ENCODE results near the gene CHST6.
"Not testable (repeated sequence)": the region's sequence is repeated elsewhere in the genome, so short reads cannot be mapped to it uniquely, and the experiment has no call there.

Gene CHST6

DNA sequence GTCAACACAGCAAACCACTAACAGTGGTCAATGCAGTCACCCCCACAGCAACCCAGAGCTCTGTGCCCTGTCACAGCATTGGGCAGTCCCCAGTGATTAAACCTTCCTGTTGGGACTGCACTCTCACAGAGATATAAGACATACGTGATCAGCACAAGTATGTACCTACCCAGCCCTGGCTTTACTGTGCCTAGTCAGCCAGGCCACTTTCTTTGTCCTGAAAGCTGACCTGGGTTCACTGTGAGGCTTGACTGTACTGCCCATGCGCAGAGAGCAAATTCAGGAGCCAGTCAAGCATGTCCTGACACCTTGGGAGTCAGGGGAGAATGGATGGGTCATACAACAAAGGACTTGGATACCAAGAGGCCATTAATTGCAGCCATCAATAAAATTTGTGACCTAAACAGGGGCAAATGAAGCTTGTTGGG lies 19.8 kb downstream of the CHST6 start:
- no peak for DNase-seq (ENCODE audit: low spot score)

DNA sequence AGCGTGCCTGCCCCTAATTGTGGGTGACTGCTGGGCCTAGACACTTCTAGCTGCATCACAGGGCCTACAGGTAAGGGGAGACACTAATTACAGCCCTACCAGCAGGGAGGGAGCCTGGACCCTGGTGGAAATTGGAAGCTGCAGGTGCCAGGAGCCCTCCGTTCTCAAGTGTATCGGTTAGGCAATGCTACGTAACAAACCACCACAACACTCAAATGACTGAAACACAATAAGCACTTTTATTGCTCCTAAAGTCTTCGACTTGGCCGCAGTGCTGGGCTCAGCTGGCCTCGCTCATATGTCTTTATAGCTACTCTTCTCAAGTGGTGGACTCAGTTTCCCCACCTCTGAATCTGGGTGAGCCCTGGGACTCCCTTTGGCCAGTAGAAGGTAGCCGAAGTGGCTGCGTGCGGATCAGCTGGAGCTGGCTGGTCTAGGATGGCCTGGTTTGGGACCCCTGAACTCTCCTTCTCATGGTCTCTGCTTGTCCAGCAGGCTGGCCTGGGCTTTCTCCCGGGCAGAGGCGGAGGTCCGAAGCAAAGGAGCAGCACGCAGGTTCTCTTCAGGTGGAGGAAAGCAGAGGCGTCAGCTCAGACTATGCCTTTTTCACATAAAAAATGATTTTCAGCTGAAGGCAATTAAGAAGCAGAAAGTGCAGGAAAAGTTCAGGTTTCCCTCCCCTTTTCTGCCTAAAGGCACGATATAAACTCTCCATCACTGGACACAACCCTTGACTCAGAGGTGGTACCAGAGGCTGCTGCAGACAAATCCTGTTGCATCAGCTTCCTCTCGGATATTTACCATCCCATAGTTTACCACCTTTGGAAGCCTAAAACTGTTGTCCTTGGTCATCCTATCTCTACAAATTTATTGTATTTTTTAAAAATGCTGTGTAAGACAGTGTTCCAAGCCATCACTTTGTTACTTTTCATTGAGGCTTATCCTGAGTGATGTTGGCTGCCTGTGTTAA lies 22.0 kb downstream of the CHST6 start:
- no peak for DNase-seq (ENCODE audit: low spot score)

DNA sequence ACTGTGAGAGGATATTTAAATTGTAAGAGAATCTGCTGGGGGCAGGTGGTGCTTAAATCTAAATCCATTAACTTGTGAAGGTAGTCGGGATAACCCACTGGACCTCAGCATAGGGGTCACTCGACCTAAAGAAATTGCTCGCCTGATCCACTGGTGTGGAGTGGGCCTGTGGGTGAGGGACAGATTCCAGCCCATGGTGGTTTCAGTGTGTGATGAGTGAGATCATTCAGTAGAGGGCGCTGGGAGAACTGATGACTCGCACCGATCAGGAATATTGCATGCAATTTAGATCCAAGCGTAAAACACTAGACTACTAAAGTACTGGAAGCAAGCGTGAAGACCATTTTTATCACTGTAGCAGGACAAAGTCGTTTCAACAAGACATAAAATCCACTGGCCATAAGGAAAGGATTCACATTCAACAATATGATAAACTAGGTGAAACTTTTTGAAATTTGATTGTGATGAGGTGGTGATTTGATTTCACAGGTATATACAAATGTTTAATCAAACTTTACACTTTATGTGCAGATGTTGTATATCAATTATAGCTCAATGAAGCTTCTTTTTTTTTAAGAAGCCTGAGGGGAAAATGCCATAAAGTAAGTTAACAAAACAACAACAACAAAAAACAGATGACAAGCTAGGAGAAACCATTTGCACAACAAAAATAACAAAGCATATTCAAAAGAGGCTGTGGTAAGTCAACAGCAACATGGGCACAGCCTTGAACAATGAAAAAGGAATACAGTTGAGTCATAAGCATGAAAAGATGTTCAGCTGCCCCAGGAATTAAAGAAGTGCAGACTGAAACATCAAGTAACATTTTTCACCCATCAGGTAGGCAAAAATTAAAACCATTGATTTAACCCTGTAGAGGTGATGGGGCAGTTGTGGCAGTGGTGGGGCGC lies 23.3 kb downstream of the CHST6 start:
- peak; percentile 71 for DNase-seq (ENCODE audit: low spot score)

DNA sequence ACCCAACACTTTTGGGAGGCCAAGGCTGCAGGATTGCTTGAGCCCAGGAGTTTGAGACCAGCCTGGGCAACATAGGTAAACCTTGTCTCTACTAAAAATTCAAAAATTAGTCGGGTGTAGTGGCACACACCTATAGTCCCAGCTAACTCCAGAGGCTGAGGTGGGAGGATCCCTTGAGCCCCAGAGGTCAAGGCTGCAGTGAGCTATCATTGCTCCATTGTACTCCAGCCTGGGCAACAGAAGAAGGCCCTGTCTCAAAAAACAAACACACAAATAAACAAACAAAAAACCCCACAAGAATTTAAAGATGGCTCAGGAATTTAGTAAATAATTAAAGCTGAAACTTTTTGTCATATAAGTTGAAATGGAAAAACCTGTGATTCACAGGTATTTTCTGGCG lies 28.5 kb downstream of the CHST6 start:
- DNase-seq (ENCODE audit: low spot score) = no peak

DNA sequence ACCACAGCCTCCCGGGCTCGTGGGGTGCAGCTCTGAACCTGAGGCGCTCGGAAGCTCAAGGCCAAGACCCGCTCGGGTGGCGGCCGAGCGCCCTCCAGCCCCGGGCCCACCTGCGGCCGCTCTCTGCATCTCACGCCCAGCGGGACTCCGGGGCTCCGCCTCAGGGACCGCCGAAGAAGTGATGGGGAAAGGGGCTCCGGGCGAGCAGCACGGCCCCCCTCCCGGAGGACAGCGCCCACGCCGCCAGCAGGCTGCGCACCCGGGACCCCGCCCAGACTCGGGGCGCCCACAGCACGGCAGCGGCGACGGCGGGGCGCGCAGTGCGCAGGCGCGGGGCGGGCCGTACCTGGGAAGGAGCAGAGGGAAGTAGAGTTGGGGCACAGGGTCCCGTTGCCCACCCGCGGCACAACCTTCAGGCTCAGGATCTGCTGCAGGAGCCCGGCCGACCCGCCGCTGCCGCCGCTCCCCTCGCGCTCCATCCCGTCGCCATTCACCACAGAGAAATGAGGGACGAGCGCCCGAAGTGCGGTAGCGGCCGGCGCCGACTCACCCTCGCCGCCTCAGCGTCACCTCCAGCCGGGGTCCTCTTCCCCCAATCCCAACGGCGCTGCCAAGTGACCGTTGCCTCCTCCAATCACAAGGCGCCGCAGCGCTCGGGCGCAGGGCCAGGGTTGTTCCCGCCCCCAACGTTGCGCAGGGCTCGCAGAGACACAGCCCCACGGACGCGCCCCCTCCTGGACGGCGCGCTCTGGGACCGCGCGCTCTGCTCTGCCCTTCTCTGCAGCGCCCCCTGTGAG lies 30.9 kb downstream of the CHST6 start, which contains the start of gene TMEM170A:
Gene TMEM170A (minus strand): TSS at position 568 of the 797 bp plus-strand sequence. CDS start 89 bp downstream, at position 479.
- DNase-seq (ENCODE audit: low spot score) = peak; percentile 98

DNA sequence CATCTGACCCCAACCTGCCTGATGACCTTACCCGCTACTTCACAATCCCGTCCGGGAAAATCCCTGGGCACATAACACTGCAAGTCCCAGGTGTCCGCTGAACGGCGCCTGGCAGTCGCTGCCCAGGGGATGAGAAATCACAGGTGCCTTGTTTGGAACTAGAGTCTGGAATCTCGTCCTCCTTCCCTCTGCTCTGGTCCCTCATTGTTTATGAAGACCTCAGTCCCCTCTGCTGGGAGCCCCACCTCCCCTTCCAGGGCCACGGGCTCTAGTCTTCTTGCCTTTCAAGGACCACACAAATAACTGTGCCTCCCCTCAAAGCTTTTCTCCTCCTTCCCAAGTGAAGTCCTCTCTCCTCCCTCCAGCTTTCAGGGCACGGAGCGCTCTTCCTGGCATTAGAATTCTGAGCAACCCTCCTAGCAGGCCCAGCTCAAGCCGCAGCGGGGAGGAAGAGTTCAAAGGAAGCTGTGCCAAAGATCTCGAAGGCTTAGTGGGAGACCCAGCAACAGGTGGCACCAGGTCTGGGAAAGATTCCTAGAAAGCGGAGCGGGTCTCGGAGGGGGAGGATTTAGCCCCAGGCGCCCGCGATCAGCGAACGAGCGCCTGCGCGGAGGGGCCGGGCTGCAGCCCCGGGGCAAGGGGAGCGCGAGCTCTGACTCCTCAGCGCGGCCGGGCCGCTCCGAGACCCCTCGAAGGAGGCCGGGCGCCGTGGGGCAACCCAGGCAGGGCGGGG lies 31.7 kb downstream of the CHST6 start:
- DNase-seq (ENCODE audit: low spot score) = peak; percentile 45

DNA sequence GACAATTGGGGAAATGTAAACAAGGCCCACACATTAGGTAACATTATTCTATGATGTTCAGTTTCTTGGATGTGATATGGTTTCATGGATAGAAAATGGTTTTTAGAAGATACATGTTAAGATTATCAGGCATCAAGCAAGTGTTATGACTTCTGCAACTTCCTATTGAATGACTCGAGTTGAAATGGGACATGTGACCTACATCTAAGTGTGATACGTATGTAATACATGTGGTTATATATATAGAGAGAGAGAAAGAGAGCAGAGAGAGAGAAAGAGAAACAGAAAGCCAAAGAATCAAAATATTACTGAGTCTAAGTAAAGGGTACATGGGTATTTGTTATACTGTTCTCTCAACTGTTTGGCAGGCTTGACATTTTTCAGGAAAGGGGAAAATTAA lies 32.4 kb downstream of the CHST6 start:
- DNase-seq (ENCODE audit: low spot score) = peak; percentile 57

DNA sequence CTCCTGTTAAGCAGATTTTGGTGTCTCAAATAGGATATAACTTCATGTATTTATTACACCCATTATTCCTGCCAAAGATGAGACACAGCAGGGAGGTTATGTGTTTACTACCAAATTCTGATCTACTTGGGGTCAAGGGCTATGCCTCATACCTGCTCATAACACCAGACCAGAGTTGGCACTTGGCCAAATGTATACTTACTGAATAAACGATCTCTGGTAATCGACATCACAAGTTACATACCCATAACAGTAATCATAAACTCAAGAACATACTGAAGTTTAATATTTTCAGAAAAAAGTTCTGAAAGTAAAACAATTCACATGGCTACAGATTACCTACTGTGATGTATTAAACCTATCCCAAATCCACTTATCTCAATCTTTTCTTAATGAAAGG lies 33.7 kb downstream of the CHST6 start:
- no peak for DNase-seq (ENCODE audit: low spot score)

DNA sequence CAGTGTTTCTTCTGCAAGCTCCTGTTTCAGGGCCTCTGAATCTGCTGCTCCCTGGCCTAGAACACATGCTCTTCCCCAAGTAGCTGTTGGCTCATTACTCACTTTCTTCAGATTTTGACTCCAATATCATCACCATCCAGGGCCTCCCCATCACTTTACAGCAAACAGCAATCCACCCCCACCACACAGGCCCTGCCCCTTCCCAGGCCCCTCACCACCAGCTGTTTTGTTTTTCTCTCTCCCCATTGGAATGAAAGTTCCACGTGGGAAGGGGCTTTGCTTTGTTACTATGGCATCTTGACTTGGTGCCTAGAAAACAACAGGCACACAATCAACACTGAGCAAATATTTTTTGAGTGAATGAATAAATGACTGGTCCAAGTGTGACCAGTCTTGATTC lies 34.8 kb downstream of the CHST6 start:
- DNase-seq (ENCODE audit: low spot score) = no peak

DNA sequence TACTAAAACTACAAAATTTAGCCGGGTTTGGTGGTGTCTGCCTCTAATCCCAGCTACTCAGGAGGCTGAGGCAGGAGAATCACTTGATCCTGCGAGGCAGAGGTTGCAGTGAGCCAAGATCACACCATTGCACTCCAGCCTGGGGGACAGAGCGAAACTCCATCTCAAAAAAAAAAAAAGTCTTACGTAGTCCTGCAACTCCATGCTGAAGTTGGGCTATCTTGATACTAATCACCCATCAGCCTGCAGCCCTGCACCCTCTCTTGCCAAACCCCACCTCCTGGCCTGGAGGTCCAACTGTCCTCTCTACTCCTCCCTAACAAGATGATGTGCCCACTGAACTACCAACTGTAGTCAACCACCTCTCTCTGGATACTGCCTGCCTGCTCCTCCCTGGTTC lies 35.5 kb downstream of the CHST6 start:
- no peak for DNase-seq (ENCODE audit: low spot score)

DNA sequence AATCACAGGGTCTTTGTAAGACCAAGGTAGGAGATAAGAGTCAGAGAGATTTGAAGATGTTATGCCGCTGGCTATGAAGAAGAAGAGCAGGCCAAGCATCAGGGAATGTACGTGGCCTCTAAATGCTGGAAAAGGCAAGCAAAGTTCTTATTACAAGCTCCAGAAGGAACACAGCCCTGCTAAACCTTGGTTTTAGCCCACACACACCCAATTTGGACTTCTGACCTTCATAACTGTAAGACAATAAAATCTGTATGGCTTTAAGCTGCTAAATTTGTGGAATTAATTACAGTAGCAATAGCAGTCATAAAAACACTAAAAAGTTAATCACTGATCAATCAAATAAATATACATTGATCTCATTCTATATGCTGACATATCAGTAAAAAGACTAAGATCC lies 36.8 kb downstream of the CHST6 start:
- DNase-seq (ENCODE audit: low spot score) = no peak

DNA sequence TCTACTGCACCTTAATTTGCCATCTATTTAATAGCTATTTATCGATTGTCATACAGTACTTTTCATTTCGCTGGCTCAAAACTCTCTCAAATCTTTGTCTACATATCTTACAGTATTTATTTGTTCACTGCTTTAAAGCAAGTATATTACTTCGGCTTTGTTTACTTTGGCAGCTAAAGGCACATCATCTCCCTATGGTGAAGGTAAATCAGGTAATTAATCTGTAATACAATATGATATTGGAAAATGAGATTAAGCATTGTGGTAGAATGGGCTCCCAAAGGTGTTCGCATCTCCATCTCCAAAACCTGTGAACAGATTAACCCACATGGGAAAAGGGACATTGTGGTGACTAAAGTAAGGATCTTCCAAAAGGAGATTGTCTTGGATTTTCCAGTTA lies 37.2 kb downstream of the CHST6 start:
- no peak for DNase-seq (ENCODE audit: low spot score)

DNA sequence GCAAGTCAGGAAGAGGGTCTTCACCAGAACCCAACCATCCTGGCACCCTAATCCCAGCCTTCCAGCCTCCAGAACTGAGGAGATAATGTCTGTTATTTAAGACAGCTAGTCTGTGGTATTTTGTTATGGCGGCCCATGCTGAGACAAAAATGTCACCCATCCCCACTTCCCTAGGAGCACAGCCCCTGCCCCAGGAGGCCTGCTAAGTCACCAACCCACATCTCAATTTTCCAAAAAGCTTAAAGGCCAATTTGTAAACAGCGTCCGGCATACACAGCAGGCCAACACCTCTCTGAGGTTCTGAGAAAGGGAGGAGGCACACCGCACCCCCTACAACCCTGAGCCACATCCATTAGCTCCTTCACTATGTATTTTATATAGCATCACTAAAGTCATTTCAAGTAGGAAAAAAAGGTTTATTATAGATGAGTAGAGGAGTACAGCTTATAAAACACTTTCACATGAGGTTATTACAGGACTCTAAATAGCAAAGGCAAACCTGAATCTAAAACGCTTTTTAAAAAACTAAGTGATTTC lies 37.7 kb downstream of the CHST6 start:
- no peak for DNase-seq (ENCODE audit: low spot score)

DNA sequence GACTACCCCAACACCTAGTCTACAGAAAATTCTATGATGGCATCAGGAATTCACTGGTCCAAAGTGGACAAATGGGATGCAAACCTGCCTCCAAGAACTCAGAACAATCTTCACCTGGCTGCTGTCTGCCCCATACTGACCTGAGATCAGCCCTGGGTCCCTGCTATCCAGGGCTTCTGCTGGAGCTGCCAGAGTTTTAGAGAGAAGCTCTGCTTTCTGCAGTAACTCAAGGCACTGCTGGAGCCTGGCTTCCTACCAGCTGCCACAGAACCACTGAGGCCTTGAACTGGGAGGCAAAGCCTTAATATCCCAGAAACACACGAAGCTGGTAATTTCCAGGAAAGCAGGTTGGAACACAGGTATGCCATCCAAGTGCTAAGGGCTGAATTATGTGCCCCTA lies 38.3 kb downstream of the CHST6 start:
- DNase-seq (ENCODE audit: low spot score) = no peak

DNA sequence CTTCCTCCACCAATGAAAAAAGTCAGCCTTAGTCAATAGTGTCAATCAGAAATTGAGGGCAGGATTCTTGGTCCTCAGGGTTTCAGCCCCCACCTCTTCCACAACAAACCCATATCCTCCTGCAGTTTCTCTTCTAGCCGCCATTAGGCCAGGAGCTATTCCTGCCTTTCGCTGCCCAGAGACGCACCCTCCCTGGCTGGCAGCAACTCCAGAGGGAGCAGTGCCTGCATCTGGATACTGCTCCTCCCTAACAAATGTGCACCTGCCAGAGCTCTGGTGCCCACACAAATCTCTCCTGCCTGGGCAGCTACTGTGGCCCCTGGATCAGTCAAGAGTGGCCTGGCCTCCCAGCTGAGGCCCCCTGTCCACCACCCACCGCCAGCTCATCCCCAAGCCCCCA lies 38.8 kb downstream of the CHST6 start:
- not testable (repeated sequence) for DNase-seq (ENCODE audit: low spot score)

DNA sequence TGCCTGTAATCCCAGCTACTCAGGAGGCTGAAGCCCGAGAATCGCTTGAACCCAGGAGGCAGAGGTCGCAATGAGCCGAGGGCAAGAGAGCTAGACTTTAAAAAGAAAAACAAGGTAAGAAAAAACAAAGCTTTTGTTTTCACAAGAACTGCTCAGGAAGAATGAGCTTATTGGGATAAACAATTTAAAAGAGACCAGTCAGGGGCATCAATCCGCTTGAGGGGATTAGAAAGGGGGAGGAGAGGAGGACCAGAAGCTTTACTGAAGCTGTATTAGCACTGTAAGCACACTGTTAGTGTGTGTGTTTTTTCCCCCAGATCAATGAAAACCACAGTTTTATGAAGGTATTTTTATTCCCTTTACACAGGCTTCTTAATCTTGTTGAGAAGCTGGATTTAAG lies 39.6 kb downstream of the CHST6 start:
- no peak for DNase-seq (ENCODE audit: low spot score)

DNA sequence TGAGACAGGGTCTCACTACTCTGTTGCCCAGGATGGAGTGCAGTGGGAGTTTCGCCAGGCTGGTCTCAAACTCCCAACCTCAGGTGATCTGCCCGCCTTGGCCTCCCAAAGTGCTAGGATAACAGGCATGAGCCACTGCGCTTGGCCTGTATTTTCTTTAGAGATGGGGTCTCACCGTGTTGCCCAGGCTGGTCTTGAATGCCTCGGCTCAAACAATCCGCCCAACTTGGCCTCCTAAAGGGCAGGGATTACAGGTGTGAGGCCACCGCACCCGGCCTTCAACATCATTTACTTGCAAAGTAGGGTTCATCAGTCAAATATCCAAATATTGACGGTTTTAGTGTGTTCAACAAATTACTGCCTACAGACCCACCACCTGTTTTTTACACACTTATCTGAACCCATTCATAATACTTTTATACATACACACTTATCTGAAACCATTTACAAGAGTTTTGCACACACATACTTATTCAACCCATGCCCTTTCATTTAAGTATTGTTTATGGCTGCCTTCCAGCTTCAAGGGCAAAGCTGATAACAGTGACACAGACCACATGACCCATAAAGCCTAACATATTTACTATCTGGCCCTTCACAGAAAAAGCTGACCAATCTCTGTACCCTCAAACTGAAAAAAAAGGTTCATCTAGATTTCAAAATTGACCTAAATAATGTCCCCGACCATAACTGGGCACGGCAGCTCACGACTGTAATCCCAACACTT lies 42.6 kb downstream of the CHST6 start:
- DNase-seq (ENCODE audit: low spot score) = no peak

DNA sequence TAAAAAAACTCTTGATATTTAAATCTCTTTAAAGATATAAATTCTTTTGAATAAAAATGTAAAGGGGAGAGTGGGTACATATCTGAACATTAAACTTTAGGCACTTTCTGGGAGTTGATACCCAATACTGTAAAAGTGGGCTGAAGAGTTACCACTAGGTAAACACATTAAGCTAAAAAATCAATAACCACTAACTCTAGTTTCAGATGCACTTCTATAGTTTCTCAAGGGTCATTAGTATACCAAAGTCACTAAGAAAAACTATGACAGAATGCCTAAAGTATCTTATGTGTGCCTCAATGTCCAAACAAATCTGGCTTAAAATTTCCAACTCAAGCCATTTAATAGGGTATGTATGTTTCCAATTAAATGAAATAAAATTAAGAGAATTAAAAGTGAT lies 48.8 kb downstream of the CHST6 start:
- no peak for DNase-seq (ENCODE audit: low spot score)

DNA sequence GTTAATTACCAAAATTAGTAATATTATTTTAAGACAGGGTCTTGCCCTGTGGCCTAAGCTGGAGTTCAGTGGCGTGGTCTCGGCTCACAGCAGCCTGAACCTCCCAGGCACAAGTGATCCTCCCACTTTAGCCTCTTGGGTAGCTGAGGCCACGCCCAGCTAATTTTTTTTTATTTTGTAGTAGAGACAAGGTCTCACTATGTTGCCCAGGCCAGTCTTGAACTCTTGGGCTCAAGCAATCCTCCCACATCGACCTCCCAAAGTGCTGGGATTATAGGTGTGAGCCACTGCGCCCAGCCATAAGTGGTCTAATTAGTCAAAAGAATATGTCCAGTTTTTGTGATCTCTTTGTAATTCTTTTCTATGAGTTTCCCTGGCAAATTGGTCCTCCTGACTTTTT lies 49.9 kb downstream of the CHST6 start:
- no peak for DNase-seq (ENCODE audit: low spot score)

DNA sequence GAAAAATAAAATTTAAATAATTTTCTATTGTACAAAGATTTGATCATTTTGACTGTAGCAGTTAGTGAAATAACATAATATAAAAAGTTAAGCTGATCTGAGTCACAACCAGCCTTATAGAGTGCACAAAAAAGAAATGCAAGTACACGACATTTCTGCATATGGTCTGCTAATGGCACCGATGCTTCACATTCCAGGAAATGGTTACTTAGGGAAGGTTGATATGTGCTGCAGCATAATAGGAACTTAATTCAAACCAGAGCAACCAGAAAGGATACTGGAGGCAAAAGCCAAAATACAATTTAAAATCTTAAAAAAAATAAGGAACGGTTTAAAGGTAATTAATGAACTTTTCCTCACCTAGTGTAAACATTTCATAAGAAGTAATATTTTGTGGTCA lies 51.9 kb downstream of the CHST6 start:
- DNase-seq (ENCODE audit: low spot score) = no peak

Data from NAMALWA (cell line).